Measurements from ENCODE around the gene RPUSD4.
A peak's percentile ranks its signal among the peaks of the same experiment; 100 is the strongest.

RPUSD4 gene

GRCh38 chr11:126210871-126211235 is 597 bp downstream of the RPUSD4 start:
- no peak for DNase-seq

GRCh38 chr11:126207896-126208295 is 3.6 kb downstream of the RPUSD4 start:
- DNase-seq, result no peak

- no peak for DNase-seq
These were observed 6.1 kb downstream of the RPUSD4 start for GRCh38 chr11:126205359-126205758.

GRCh38 chr11:126202646-126203359 is 8.6 kb downstream of the RPUSD4 start:
- no peak for DNase-seq

GRCh38 chr11:126198648-126199047 is 12.8 kb downstream of the RPUSD4 start:
- no peak for DNase-seq

- DNase-seq, result no peak
These were observed 14.0 kb downstream of the RPUSD4 start for GRCh38 chr11:126197277-126197939.

- no peak for DNase-seq
These were observed 16.3 kb downstream of the RPUSD4 start for GRCh38 chr11:126195119-126195518.

GRCh38 chr11:126194121-126194543 is 17.3 kb downstream of the RPUSD4 start:
- DNase-seq, result peak; percentile 41

- no peak for DNase-seq
These were observed 18.4 kb downstream of the RPUSD4 start for GRCh38 chr11:126193038-126193478.

- no peak for DNase-seq
These were observed 19.1 kb downstream of the RPUSD4 start for GRCh38 chr11:126192361-126192760.

GRCh38 chr11:126191379-126192073 is 19.9 kb downstream of the RPUSD4 start:
- DNase-seq, result no peak

- DNase-seq, result no peak
These were observed 20.7 kb downstream of the RPUSD4 start for GRCh38 chr11:126190792-126191191.

- no peak for DNase-seq
These were observed 22.1 kb downstream of the RPUSD4 start for GRCh38 chr11:126189109-126189929.

GRCh38 chr11:126188332-126189108 is 22.9 kb downstream of the RPUSD4 start:
- DNase-seq, result no peak

- DNase-seq, result no peak
These were observed 24.5 kb downstream of the RPUSD4 start for GRCh38 chr11:126186708-126187529.

GRCh38 chr11:126186025-126186698 is 25.3 kb downstream of the RPUSD4 start:
- no peak for DNase-seq

- no peak for DNase-seq
These were observed 26.0 kb downstream of the RPUSD4 start for GRCh38 chr11:126185259-126186024.

- no peak for DNase-seq
These were observed 28.5 kb downstream of the RPUSD4 start for GRCh38 chr11:126182787-126183445.
